Measurements from ENCODE around the gene EOMES. TPM values are rescaled to one million over a fixed set of nuclear protein-coding genes. Genes with fewer than 3 reads are reported as not detected.

The EOMES gene
- total RNA-seq, 1 experiment from 2014 or later, result not detected

DNA sequence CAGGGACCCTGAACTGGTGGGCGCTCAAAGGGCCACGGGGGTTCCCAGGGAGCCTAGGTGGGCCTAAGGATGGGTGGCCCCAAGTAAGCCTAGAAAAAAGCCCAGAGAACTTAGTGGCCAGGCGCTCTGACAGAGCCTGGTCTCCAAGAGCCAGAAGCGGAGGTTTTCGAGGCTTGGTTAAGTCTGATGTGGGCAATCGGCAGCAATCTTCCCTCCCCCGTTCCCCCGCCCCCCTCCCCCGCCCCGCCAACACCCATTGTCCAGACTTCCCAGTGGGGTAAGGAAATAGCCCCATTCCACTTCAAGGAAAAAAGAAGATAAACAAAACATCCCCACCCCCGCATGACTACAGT, 6.7 kb downstream of the EOMES start:
- no peak overlapping the region for H3K4me3 ChIP-seq
- H3K36me3 ChIP-seq, result no peaks in the 10 kb centered on the region
- DNase-seq (ENCODE audit: low read depth in 1 of 2, low spot score in 2 of 2), result no peak
- peaks cover 7% of the 10 kb centered on the region; the same call in 1 of the 2 replicates for H3K4me1 ChIP-seq (replicated peaks)
- H3K27me3 ChIP-seq (replicated peaks), result peaks cover 18% of the 10 kb centered on the region
- no peaks in the 10 kb centered on the region for H3K9me3 ChIP-seq (replicated peaks)
- H3K27ac ChIP-seq, result no peak overlapping the region

GRCh38 chr3:27714692-27715453, 7.2 kb downstream of the EOMES start:
- Histone ChIP-seq H3K27me3 (replicated peaks) (peaks cover 18% of the 10 kb centered on the region), H3K36me3 (no peaks in the 10 kb centered on the region), H3K9me3 (replicated peaks) (no peaks in the 10 kb centered on the region), H3K4me1 (replicated peaks) (peaks cover 7% of the 10 kb centered on the region; the same call in 1 of the 2 replicates), H3K27ac (no peak overlapping the region), H3K4me3 (no peak overlapping the region)
- DNase-seq (ENCODE audit: low read depth in 1 of 2, low spot score in 2 of 2), result no peak

DNA sequence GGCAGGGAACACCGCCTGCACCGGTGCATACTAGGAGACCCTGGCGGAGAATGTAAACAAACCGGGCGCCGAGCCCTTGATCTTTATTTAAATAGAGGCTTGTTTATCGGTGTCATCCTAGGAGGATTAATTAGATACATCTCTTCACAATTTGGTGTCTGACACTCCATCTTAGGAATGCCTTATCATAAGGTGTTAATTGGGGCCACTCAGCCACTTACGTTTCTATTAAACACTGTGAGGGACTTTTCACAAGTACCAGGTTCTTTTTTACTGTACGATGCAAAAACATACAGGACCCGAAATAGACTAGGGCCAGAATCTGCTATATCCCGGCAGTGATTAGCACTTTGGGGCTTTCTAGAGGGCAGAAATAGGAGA, 8.0 kb downstream of the EOMES start:
- Histone ChIP-seq H3K4me3 (no peak overlapping the region), H3K36me3 (no peaks in the 10 kb centered on the region), H3K27ac (no peak overlapping the region), H3K4me1 (replicated peaks) (peaks cover 7% of the 10 kb centered on the region; the same call in 1 of the 2 replicates), H3K9me3 (replicated peaks) (no peaks in the 10 kb centered on the region), H3K27me3 (replicated peaks) (peaks cover 18% of the 10 kb centered on the region)
- no peak for DNase-seq (ENCODE audit: low read depth in 1 of 2, low spot score in 2 of 2)

DNA sequence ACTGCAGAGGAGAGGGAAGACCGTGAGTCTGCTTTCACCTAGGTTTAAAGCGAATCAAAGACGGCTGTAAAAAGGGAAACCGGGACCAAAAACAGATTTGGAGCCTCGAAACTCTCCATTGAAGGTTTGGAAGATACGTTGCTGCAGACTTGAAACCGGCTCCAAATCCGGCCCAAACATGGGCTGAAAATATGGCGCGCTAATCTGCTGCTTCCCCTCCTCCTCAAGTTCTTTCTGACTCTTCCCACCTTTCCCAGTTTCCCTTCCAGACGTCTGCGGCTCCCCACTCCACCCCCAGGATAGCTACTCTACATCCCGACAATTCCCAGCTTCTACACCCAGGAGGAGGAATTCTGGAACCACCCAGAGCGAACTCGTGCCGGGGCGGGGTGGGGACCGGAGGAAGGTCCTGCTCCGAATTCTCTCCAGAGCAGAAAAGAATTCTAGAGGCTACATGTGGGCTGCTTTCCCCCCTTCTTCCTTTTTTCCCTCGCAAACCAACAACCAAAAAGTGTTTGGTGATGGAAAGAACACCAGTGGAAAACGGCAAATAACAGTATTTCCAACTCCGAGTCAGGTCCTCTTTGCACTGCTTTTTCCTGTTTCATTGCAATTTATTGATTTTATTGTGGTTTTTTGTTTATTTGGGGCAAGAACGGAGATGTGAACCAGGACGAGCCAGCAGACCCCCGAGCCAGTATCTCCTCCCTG, 8.5 kb downstream of the EOMES start:
- peaks cover 18% of the 10 kb centered on the region for H3K27me3 ChIP-seq (replicated peaks)
- no peaks in the 10 kb centered on the region for H3K9me3 ChIP-seq (replicated peaks)

DNA sequence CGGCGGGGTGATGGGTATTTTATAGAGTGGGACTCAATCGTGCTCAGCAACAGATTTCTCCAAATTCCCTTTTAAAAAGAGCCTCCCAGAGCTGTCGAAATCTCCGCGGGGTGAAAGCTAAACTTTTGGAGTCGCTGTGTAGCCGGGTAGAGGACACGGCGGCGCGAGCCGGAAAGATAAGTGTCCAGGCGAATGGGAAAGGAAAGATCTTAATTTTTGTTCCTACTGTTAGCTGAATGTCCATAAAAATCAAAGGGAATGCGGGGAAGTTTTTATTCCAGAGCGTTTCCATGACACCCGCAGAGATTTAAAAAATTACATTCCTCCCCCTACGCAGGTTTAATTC, 9.1 kb downstream of the EOMES start:
- peaks cover 18% of the 10 kb centered on the region for H3K27me3 ChIP-seq (replicated peaks)
- no peak overlapping the region for H3K27ac ChIP-seq
- H3K4me1 ChIP-seq (replicated peaks), result peaks cover 7% of the 10 kb centered on the region; the same call in 1 of the 2 replicates
- H3K4me3 ChIP-seq, result peak overlapping the region; percentile 33
- H3K9me3 ChIP-seq (replicated peaks), result no peaks in the 10 kb centered on the region
- no peaks in the 10 kb centered on the region for H3K36me3 ChIP-seq
- DNase-seq (ENCODE audit: low read depth in 1 of 2, low spot score in 2 of 2), result peak in 1 of 2 experiments; percentile 25

More for the DNA sequence above, 8.5 kb downstream of the EOMES start:
- Histone ChIP-seq H3K36me3 (no peaks in the 10 kb centered on the region), H3K4me3 (peak overlapping the region; percentile 33), H3K4me1 (replicated peaks) (peaks cover 7% of the 10 kb centered on the region; the same call in 1 of the 2 replicates), H3K27ac (no peak overlapping the region)
- no peak for DNase-seq (ENCODE audit: low read depth in 1 of 2, low spot score in 2 of 2)

DNA sequence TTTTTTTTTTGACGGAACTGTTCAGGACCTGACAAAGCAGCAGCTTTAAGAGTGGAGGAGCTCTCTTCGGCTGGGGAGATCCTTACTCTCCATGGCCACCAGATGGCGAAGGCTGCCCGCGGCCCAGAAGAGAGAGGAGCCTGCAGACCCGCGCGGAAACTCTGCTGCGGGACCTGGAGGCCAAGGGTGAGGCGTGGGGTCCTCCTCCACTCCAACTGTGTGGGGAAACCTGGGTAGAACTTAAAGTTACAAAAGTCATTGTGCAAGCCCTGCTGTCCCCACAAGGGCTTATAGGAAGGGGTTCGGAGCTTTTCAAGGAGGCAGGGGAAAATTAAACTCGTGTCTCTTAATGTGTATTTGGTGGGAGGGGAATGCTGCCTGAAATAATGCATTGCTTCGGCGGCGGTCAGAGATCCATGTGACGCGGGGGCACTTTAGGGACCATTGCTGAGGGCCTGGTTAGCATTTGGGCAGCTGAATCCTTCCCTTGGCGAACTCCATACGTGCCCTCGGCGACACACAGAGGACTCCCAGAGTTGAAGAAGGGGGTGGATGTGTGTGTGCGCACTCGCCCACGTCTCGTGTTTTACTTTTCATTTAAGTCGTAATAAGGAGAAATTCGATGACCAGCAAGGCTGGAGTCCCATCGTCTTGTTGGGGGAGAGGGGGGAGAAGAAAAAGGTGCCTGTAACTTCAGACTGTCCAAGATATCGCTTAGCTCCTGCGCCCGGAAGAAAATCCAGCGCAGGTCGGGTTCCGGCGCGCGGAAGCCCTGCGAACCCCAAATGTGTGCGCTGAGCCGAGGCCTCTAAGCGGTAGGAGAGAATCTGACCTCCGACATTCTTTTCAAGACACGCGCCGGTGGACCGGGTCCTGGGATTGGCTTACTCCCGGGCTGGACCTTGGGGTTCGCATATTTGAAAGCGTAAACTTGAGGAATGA, 9.7 kb downstream of the EOMES start:
- H3K9me3 ChIP-seq (replicated peaks), result no peaks in the 10 kb centered on the region
- peaks cover 7% of the 10 kb centered on the region; the same call in 1 of the 2 replicates for H3K4me1 ChIP-seq (replicated peaks)
- no peak overlapping the region for H3K27ac ChIP-seq
- peak overlapping the region; percentile 33 for H3K4me3 ChIP-seq
- peak; percentile 68 to 72 for DNase-seq (ENCODE audit: low read depth in 1 of 2, low spot score in 2 of 2)
- H3K27me3 ChIP-seq (replicated peaks), result peaks cover 18% of the 10 kb centered on the region
- no peaks in the 10 kb centered on the region for H3K36me3 ChIP-seq

GRCh38 chr3:27708250-27708649, 13.9 kb downstream of the EOMES start:
- Histone ChIP-seq H3K4me3 (no peak overlapping the region), H3K4me1 (replicated peaks) (peaks cover 4% of the 10 kb centered on the region; the same call in 1 of the 2 replicates), H3K9me3 (replicated peaks) (no peaks in the 10 kb centered on the region), H3K27ac (no peak overlapping the region), H3K27me3 (replicated peaks) (peaks cover 8% of the 10 kb centered on the region), H3K36me3 (no peaks in the 10 kb centered on the region)
- no peak for DNase-seq (ENCODE audit: low read depth in 1 of 2, low spot score in 2 of 2)

GRCh38 chr3:27699067-27699466, 23.1 kb downstream of the EOMES start:
- no peaks in the 10 kb centered on the region for H3K27me3 ChIP-seq (replicated peaks)
- no peak overlapping the region for H3K4me3 ChIP-seq
- no peaks in the 10 kb centered on the region for H3K36me3 ChIP-seq
- H3K27ac ChIP-seq, result no peak overlapping the region
- no peak for DNase-seq (ENCODE audit: low read depth in 1 of 2, low spot score in 2 of 2)
- H3K4me1 ChIP-seq (replicated peaks), result no peaks in the 10 kb centered on the region
- no peaks in the 10 kb centered on the region for H3K9me3 ChIP-seq (replicated peaks)

DNA sequence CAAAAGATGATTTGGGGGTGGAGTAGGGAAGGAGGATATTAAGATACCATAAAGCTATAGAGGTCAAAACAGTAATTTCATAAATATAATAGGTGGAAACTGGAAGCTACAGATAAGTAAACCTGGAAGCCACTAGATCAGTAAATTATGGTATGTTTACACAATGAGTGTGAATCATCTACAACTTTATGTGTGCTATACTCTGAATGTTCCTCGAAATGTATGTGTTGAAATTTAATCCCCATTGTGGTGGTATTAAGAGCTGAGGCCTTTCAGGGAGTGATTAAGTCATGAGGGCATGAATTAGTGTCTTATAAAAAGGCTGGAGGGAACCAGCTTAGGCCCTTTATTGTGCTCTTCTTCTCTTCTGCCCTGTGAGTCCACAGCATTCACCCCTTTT, 25.2 kb downstream of the EOMES start:
- H3K4me1 ChIP-seq (replicated peaks), result no peaks in the 10 kb centered on the region
- H3K4me3 ChIP-seq, result no peak overlapping the region
- H3K27ac ChIP-seq, result no peak overlapping the region
- no peaks in the 10 kb centered on the region for H3K27me3 ChIP-seq (replicated peaks)
- no peaks in the 10 kb centered on the region for H3K9me3 ChIP-seq (replicated peaks)
- H3K36me3 ChIP-seq, result no peaks in the 10 kb centered on the region
- no peak for DNase-seq (ENCODE audit: low read depth in 1 of 2, low spot score in 2 of 2)

- DNase-seq (ENCODE audit: low read depth in 1 of 2, low spot score in 2 of 2), result no peak
- H3K36me3 ChIP-seq, result no peaks in the 10 kb centered on the region
- H3K27ac ChIP-seq, result no peak overlapping the region
- no peaks in the 10 kb centered on the region for H3K27me3 ChIP-seq (replicated peaks)
- H3K4me1 ChIP-seq (replicated peaks), result no peaks in the 10 kb centered on the region
- H3K4me3 ChIP-seq, result no peak overlapping the region
- H3K9me3 ChIP-seq (replicated peaks), result no peaks in the 10 kb centered on the region
Measured at GRCh38 chr3:27695636-27696035, 26.5 kb downstream of the EOMES start.

GRCh38 chr3:27688053-27688452, 34.1 kb downstream of the EOMES start:
- Histone ChIP-seq H3K4me3 (no peak overlapping the region), H3K9me3 (replicated peaks) (0 out of 2 replicates have a peak, but pooled peaks cover 3% of the 10 kb centered on the region), H3K36me3 (no peaks in the 10 kb centered on the region), H3K4me1 (replicated peaks) (no peaks in the 10 kb centered on the region), H3K27ac (no peak overlapping the region), H3K27me3 (replicated peaks) (no peaks in the 10 kb centered on the region)
- DNase-seq (ENCODE audit: low read depth in 1 of 2, low spot score in 2 of 2), result no peak

- Histone ChIP-seq H3K27me3 (replicated peaks) (no peaks in the 10 kb centered on the region), H3K4me3 (no peak overlapping the region), H3K27ac (no peak overlapping the region), H3K36me3 (no peaks in the 10 kb centered on the region), H3K9me3 (replicated peaks) (0 out of 2 replicates have a peak, but pooled peaks cover 3% of the 10 kb centered on the region), H3K4me1 (replicated peaks) (no peaks in the 10 kb centered on the region; the same call in 1 of the 2 replicates)
- DNase-seq (ENCODE audit: low read depth in 1 of 2, low spot score in 2 of 2), result no peak
Measured at GRCh38 chr3:27686642-27687041, 35.5 kb downstream of the EOMES start.

DNA sequence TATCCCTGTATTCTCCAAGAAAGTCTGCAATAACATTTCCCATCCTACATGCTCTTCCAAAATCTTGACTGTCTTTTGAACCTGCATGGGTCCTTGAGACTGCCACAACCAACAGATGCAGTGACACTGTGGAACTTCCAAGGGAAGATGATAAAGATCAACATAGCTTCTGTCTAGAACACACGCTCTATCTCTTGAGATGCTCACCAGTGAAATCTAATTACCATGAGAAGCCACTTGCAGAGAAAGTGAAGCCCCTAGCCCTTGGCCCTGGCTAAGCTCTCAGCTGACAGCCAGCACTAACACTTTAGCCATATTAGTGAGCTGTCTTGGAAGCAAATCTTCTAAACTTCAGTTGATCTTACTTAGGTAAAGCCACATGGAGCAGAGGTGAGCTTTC, 36.6 kb downstream of the EOMES start:
- Histone ChIP-seq H3K9me3 (replicated peaks) (0 out of 2 replicates have a peak, but pooled peaks cover 3% of the 10 kb centered on the region), H3K27me3 (replicated peaks) (no peaks in the 10 kb centered on the region), H3K36me3 (no peaks in the 10 kb centered on the region), H3K4me1 (replicated peaks) (peaks cover 12% of the 10 kb centered on the region), H3K4me3 (no peak overlapping the region), H3K27ac (no peak overlapping the region)
- no peak for DNase-seq (ENCODE audit: low read depth in 1 of 2, low spot score in 2 of 2)

Data from SJSA1 (cell line).